Brain microvascular endothelial cell (primary cell): Measurements from ENCODE around the gene CYP1A2.

ENCODE experiments used
- DNase-seq: peaks from one replicate; pipeline ENCODE4 v3.0.0-alpha.2; 2020
- H3K27ac ChIP-seq: fragments of 250-450 bp; sonication (Bioruptor Pico); 2 replicates; pipeline ENCODE4 v1.5.1; 2020; ENCODE audit warnings: mild to moderate bottlenecking, moderate library complexity
- H3K27me3 ChIP-seq: fragments of 250-450 bp; sonication (Bioruptor Pico); replicated peaks from 2 replicates; pipeline ENCODE4 v1.5.1; 2020; ENCODE audit warnings: mild to moderate bottlenecking
- H3K36me3 ChIP-seq: fragments of 250-450 bp; sonication (Bioruptor Pico); replicated peaks from 2 replicates; pipeline ENCODE4 v1.5.1; 2020; ENCODE audit warnings: mild to moderate bottlenecking
- H3K4me3 ChIP-seq: 2 replicates; pipeline ENCODE4 v1.5.1; 2011; ENCODE audit warnings: low read depth, mild to moderate bottlenecking, control low read depth, low read length, moderate library complexity
- CTCF ChIP-seq: IDR thresholded peaks from 2 replicates; pipeline ENCODE4 v1.5.1; 2011; ENCODE audit warnings: low read depth, mild to moderate bottlenecking, moderate library complexity, low read length, control low read depth, inconsistent platforms; ENCODE audit errors: missing control alignments
- in situ Hi-C: cut with HindIII; loops from 2 replicates; pipeline ENCODE4 v1.10.0; 2017; ENCODE audit warnings: low sequenced_read_pairs, low pct_ligation_motif_present

CYP1A2 gene

GRCh38 chr15:74748322-74748946, at the start of gene CYP1A2:
CYP1A2 (plus strand) TSS chr15:74748845; CDS start chr15:74749739, 894 bp downstream.
- in situ Hi-C loops = no loop called here
- Histone ChIP-seq H3K27me3 (no peaks in the 10 kb centered on the region), H3K4me3 (no peak within 1 kb of the TSS), H3K27ac (no peak within 1 kb of the TSS), H3K36me3 (no peaks in the 10 kb centered on the region)
- TF ChIP-seq CTCF = no peak
- DNase-seq = no peak

GRCh38 chr15:74709011-74709410, 39.6 kb upstream of the CYP1A2 start:
- DNase-seq = no peak
- Histone ChIP-seq H3K4me3 (no peak overlapping the region), H3K27me3 (no peaks in the 10 kb centered on the region), H3K36me3 (no peaks in the 10 kb centered on the region), H3K27ac (no peak overlapping the region)
- no peak for TF ChIP-seq CTCF
- in situ Hi-C loops = no loop called here

- Histone ChIP-seq H3K27me3 (no peaks in the 10 kb centered on the region), H3K36me3 (no peaks in the 10 kb centered on the region), H3K4me3 (no peak overlapping the region), H3K27ac (no peak overlapping the region)
- TF ChIP-seq CTCF = no peak
- DNase-seq = no peak
- in situ Hi-C loops = no loop called here
Measured at GRCh38 chr15:74709892-74710291, 38.8 kb upstream of the CYP1A2 start.

GRCh38 chr15:74710319-74711094, 38.1 kb upstream of the CYP1A2 start:
- H3K27ac ChIP-seq = no peak overlapping the region
- no peaks in the 10 kb centered on the region for H3K36me3 ChIP-seq
- in situ Hi-C loops = no loop called here
- no peak for DNase-seq
- H3K4me3 ChIP-seq = no peak overlapping the region
- H3K27me3 ChIP-seq = no peaks in the 10 kb centered on the region
- no peak for TF ChIP-seq CTCF

GRCh38 chr15:74712311-74712710, 36.3 kb upstream of the CYP1A2 start:
- no peak overlapping the region for H3K4me3 ChIP-seq
- H3K27ac ChIP-seq = no peak overlapping the region
- no peak for TF ChIP-seq CTCF
- H3K27me3 ChIP-seq = no peaks in the 10 kb centered on the region
- in situ Hi-C loops = no loop called here
- no peaks in the 10 kb centered on the region for H3K36me3 ChIP-seq
- no peak for DNase-seq
